ENCODE results near the gene CALB2.

The CALB2 gene

DNA sequence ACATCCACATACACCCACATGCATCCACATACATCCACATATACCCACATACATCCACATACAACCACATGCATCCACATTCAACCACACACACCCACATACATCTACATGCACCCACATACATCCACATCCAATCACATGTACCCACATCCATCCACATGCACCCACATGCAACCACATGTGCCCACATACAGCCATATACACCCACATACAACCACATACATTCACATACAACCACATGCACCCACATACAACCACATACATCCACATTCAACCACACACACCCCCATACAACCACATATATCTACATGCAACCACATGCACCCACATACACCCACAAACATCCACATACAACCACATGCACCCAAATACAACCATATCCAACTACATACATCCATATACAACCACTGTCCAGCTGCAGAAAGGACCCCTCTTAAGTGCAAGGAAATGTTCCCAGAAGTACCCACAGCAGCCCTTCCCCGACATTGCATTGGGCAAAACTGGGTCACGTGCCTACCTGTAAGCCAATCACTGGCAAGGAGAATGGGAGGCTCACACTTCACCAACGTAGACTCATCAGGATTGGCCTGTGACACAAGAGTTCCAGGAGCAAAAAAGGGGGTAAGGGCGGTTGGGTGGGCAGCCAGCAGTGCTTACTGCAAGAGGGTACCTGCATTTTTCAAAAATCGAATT is 18.1 kb downstream of the CALB2 start:
- no peak for TF ChIP-seq CTCF (IDR thresholded peaks at IDR 0.05; ENCODE audit: insufficient read depth, low read length, missing control alignments)
- no peak overlapping the region for H3K4me3 ChIP-seq (ENCODE audit: low read depth, low read length)
- POLR2A ChIA-PET: no interaction called here
- CTCF ChIA-PET: no interaction called here
- DNase-seq (ENCODE audit: low read depth, low spot score): no peak

DNA sequence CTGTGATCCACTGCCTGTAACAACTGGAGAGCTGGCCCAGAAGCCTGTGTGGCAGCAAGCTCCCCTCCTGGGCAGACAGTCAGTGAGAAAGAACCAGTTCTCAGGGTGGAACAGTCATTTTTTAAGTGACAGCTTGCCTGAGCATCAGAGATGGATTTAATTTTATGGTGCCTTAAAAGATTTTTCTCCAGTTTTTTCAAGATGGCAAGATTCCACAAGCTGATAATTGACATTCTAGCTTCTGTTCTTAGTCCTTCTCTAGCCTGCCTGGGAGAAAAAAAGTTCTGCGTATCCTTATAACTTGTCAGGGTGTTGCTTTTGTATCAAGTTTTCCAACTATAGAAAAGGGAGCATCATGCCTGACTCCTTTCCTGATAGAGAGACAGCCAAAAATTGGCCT is 21.2 kb downstream of the CALB2 start:
- POLR2A ChIA-PET: no interaction called here
- CTCF ChIA-PET: interaction anchor here (0.6 kb wide), 1 partner anchor 33 kb away, joined by 3 read pairs; no protein-coding TSS in a partner anchor
- DNase-seq (ENCODE audit: low read depth, low spot score): no peak
- no peak overlapping the region for H3K4me3 ChIP-seq (ENCODE audit: low read depth, low read length)
- no peak for TF ChIP-seq CTCF (IDR thresholded peaks at IDR 0.05; ENCODE audit: insufficient read depth, low read length, missing control alignments)

- no peak for DNase-seq (ENCODE audit: low read depth, low spot score)
- no peak for TF ChIP-seq CTCF (IDR thresholded peaks at IDR 0.05; ENCODE audit: insufficient read depth, low read length, missing control alignments)
- ChIA-PET POLR2A (no interaction called here), CTCF (no interaction called here)
- no peak overlapping the region for H3K4me3 ChIP-seq (ENCODE audit: low read depth, low read length)
Measured at GRCh38 chr16:71380831-71381230, 22.3 kb downstream of the CALB2 start.

DNA sequence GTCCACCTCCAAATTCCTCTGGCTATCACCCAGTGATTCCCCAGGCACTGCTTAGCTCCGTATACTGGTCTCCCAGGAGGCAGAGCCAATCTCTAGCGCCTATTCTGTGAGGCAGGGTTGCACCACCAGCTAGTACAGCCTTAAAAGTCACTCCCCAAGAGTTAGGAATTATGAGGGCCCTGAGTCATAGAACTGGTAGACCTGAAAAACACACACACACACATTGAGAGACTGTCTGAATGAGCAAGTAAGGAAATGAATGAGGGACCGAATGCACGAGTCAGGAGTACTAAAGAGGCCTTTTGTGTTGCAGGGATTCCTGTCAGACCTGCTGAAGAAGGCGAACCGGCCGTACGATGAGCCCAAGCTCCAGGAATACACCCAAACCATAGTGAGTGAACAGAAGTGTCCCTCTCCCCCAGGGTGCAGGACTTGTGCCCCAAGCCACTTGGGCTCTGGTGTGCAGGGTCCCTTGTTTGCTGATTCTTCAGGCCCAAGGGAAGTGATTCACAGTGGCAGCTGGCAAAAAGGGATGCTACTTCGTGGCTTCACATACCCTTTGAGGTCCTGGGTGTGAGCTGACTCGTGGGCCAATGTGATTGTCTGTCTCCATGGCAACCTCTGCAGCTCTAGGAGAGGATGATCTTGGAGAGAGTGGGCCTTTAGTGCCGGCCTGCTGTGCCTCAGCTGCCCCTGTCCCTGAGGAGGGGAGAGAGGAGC is 24.7 kb downstream of the CALB2 start:
- ChIA-PET CTCF (interaction anchor here (0.6 to 1.3 kb wide), 2 partner anchors 24 to 30 kb away, joined by 3 to 4 read pairs; no protein-coding TSS in a partner anchor), POLR2A (no interaction called here)
- H3K4me3 ChIP-seq (ENCODE audit: low read depth, low read length): no peak overlapping the region
- TF ChIP-seq CTCF (IDR thresholded peaks at IDR 0.05; ENCODE audit: insufficient read depth, low read length, missing control alignments): no peak
- no peak for DNase-seq (ENCODE audit: low read depth, low spot score)

- ChIA-PET CTCF (interaction anchor here (0.6 to 0.7 kb wide), 2 partner anchors 25 to 29 kb away, joined by 3 read pairs; no protein-coding TSS in a partner anchor), POLR2A (no interaction called here)
- no peak overlapping the region for H3K4me3 ChIP-seq (ENCODE audit: low read depth, low read length)
- no peak for DNase-seq (ENCODE audit: low read depth, low spot score)
- TF ChIP-seq CTCF (IDR thresholded peaks at IDR 0.05; ENCODE audit: insufficient read depth, low read length, missing control alignments): no peak
Measured at GRCh38 chr16:71384073-71384724, 25.7 kb downstream of the CALB2 start.
